B cell (primary cell): ENCODE measurements around the gene SYMPK.

Source experiments
- EZH2 ChIP-seq: IDR thresholded peaks from 2 replicates; pipeline ENCODE4 v1.6.1; 2012; ENCODE audit warnings: borderline replicate concordance, low read depth, mild to moderate bottlenecking, moderate library complexity, low read length; ENCODE audit not compliant: insufficient read depth, poor library complexity, severe bottlenecking
- TF ChIP-seq, protein P1 (sequence below): fragments of 200-600 bp; IDR thresholded peaks from one replicate; pipeline ENCODE4 v1.8.0; 2022; ENCODE audit warnings: antibody characterized with exemption, mild to moderate bottlenecking

DNA sequence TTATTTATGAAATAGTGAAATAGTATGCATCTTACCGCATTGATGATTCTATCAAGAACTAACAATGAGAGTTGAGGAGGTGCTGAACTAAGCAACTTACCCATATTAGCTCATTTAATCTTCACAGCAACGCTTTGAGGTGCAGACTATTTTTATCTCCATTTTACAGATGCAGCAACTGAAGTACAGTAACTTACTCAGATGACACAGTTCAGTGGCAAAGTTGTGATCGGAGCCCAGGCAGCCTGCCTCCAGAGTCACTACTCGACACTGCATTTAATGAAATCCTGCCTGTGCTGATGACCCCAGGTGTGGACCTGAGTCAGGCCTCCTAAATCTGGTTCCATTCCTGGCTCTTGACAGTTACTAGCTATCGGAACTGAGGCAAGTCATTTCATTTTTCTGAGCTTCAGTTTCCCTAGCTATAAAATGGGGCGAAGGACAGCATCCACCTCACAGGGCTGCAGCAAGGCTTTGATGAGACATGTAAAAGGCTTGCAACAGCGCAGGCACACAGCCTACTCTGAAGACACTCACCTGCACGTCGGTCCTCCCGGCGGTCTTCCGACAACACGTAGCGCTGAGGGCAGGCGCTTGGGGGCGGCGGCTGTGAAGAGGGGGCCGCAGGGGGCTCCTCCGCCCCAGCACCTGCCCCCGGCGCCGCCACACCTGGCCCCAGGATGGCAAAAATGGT, 37.9 kb upstream of the SYMPK start:
- TF ChIP-seq, protein P1, sequence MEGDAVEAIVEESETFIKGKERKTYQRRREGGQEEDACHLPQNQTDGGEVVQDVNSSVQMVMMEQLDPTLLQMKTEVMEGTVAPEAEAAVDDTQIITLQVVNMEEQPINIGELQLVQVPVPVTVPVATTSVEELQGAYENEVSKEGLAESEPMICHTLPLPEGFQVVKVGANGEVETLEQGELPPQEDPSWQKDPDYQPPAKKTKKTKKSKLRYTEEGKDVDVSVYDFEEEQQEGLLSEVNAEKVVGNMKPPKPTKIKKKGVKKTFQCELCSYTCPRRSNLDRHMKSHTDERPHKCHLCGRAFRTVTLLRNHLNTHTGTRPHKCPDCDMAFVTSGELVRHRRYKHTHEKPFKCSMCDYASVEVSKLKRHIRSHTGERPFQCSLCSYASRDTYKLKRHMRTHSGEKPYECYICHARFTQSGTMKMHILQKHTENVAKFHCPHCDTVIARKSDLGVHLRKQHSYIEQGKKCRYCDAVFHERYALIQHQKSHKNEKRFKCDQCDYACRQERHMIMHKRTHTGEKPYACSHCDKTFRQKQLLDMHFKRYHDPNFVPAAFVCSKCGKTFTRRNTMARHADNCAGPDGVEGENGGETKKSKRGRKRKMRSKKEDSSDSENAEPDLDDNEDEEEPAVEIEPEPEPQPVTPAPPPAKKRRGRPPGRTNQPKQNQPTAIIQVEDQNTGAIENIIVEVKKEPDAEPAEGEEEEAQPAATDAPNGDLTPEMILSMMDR: no peak
- TF ChIP-seq EZH2: no peak
